OCI-LY7 (cell line): ENCODE data around the gene MED27.

ENCODE experiments used
- EZH2phosphoT487 ChIP-seq: fragments of 200-600 bp; sonication (generic); IDR thresholded peaks from 2 replicates; pipeline ENCODE4 v1.6.1; 2018; ENCODE audit warnings: low read depth, borderline replicate concordance, mild to moderate bottlenecking, mixed run types, antibody characterized with exemption, low read length, moderate library complexity, mixed read lengths
- TF ChIP-seq, protein P1 (sequence below): fragments of 200-600 bp; sonication (generic); conservative IDR thresholded peaks from 2 replicates; pipeline ENCODE4 v1.5.1; 2014; ENCODE audit warnings: mild to moderate bottlenecking, antibody characterized with exemption, low read length, moderate library complexity, mixed read lengths

DNA sequence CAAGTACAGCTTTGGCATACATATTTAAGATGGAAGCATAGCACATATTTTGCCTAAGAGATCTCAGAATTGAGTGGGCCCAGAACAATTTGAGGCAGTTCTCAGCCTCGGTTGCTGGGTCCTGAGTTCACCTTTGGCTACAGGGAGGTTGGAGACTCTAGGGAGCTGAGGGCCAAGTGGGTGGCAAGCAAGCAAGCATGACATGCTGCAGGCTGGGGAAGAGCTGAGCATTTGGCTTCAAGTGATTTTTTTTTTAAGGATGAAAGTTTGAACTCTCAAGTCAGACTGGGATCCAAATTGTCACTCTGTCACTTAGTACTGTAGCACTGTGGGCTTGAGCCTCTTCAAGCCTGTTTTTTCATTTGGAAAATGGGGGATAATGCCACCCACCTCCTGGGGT is 160.5 kb downstream of the MED27 start:
- TF ChIP-seq, protein P1, sequence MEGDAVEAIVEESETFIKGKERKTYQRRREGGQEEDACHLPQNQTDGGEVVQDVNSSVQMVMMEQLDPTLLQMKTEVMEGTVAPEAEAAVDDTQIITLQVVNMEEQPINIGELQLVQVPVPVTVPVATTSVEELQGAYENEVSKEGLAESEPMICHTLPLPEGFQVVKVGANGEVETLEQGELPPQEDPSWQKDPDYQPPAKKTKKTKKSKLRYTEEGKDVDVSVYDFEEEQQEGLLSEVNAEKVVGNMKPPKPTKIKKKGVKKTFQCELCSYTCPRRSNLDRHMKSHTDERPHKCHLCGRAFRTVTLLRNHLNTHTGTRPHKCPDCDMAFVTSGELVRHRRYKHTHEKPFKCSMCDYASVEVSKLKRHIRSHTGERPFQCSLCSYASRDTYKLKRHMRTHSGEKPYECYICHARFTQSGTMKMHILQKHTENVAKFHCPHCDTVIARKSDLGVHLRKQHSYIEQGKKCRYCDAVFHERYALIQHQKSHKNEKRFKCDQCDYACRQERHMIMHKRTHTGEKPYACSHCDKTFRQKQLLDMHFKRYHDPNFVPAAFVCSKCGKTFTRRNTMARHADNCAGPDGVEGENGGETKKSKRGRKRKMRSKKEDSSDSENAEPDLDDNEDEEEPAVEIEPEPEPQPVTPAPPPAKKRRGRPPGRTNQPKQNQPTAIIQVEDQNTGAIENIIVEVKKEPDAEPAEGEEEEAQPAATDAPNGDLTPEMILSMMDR = no peak
- no peak for TF ChIP-seq EZH2phosphoT487
